NB4 (cell line): ENCODE results near the gene CYP2A7.
"Not testable (repeated sequence)": the region's sequence is repeated elsewhere in the genome, so short reads cannot be mapped to it uniquely, and the experiment has no call there.

Source experiments
- CTCF ChIP-seq: IDR thresholded peaks from one replicate; pipeline ENCODE4 v1.5.1; 2012; ENCODE audit warnings: low read depth, low read length
- POLR2A ChIP-seq: IDR thresholded peaks from 2 replicates; pipeline ENCODE4 v1.6.1; 2011; ENCODE audit warnings: mild to moderate bottlenecking; ENCODE audit not compliant: insufficient read length; ENCODE audit errors: extremely low read depth

GRCh38 chr19:40930799-40931198 lies 48.8 kb upstream of the CYP2A7 start:
- not testable (repeated sequence) for TF ChIP-seq CTCF, POLR2A
